Measurements from ENCODE around the gene PMAIP1.

The PMAIP1 gene

GRCh38 chr18:59871711-59872362, 28.0 kb upstream of the PMAIP1 start:
- no peak for DNase-seq (ENCODE audit: extremely low spot score)
- TF ChIP-seq CTCF (IDR thresholded peaks at IDR 0.05; ENCODE audit: control extremely low read depth, extremely low read depth, low read depth, missing control alignments), result no peak
- POLR2A ChIA-PET, result interaction anchor here (0.5 to 1.4 kb wide), 2 partner anchors 28 to 34 kb away, joined by 3 to 5 read pairs; partner anchors contain the start of gene PMAIP1
- CTCF ChIA-PET, result interaction anchor here (1.0 to 2.2 kb wide), 6 partner anchors 8 to 116 kb away, joined by 3 to 6 read pairs (median 4); no protein-coding TSS in a partner anchor

- no peak for DNase-seq (ENCODE audit: extremely low spot score)
- ChIA-PET CTCF (interaction anchor here (0.7 to 2.4 kb wide), 6 partner anchors 11 to 122 kb away, joined by 3 to 12 read pairs (median 4); no protein-coding TSS in a partner anchor), POLR2A (interaction anchor here (1.5 kb wide), 1 partner anchor 27 kb away, joined by 10 read pairs; the partner anchor contains the start of gene PMAIP1)
- TF ChIP-seq CTCF (IDR thresholded peaks at IDR 0.05; ENCODE audit: control extremely low read depth, extremely low read depth, low read depth, missing control alignments), result no peak
Measured at GRCh38 chr18:59873641-59874040, 26.2 kb upstream of the PMAIP1 start.

GRCh38 chr18:59874166-59874565, 25.6 kb upstream of the PMAIP1 start:
- ChIA-PET CTCF (interaction anchor here (0.7 to 2.4 kb wide), 5 partner anchors 11 to 122 kb away, joined by 3 to 12 read pairs (median 5); no protein-coding TSS in a partner anchor), POLR2A (interaction anchor here (1.5 kb wide), 1 partner anchor 26 kb away, joined by 10 read pairs; the partner anchor contains the start of gene PMAIP1)
- TF ChIP-seq CTCF (IDR thresholded peaks at IDR 0.05; ENCODE audit: control extremely low read depth, extremely low read depth, low read depth, missing control alignments), result no peak
- DNase-seq (ENCODE audit: extremely low spot score), result no peak

GRCh38 chr18:59876310-59876626, 23.5 kb upstream of the PMAIP1 start:
- TF ChIP-seq CTCF (IDR thresholded peaks at IDR 0.05; ENCODE audit: control extremely low read depth, extremely low read depth, low read depth, missing control alignments), result no peak

GRCh38 chr18:59877361-59877760, 22.4 kb upstream of the PMAIP1 start:
- DNase-seq (ENCODE audit: extremely low spot score), result no peak
- no peak for TF ChIP-seq CTCF (IDR thresholded peaks at IDR 0.05; ENCODE audit: control extremely low read depth, extremely low read depth, low read depth, missing control alignments)
- POLR2A ChIA-PET, result interaction anchor here (3.6 kb wide), 1 partner anchor 23 kb away, joined by 30 read pairs; the partner anchor contains the start of gene PMAIP1
- CTCF ChIA-PET, result interaction anchor here (0.8 to 1.4 kb wide), 2 partner anchors 13 to 22 kb away, joined by 3 read pairs; partner anchors contain the start of gene PMAIP1

More at GRCh38 chr18:59876310-59876626, 23.5 kb upstream of the PMAIP1 start:
- peak; percentile 58 for DNase-seq (ENCODE audit: extremely low spot score)
- ChIA-PET CTCF (interaction anchor here (2.0 kb wide), 1 partner anchor 22 kb away, joined by 5 read pairs; no protein-coding TSS in a partner anchor), POLR2A (interaction anchor here (0.7 to 1.8 kb wide), 3 partner anchors 13 to 104 kb away, joined by 3 to 13 read pairs (median 10); partner anchors contain the start of gene PMAIP1)

- TF ChIP-seq CTCF (IDR thresholded peaks at IDR 0.05; ENCODE audit: control extremely low read depth, extremely low read depth, low read depth, missing control alignments), result no peak
- DNase-seq (ENCODE audit: extremely low spot score), result no peak
- POLR2A ChIA-PET, result interaction anchor here (3.6 kb wide), 1 partner anchor 22 kb away, joined by 30 read pairs; the partner anchor contains the start of gene PMAIP1
- CTCF ChIA-PET, result interaction anchor here (1.0 kb wide), 1 partner anchor 21 kb away, joined by 4 read pairs; the partner anchor contains the start of gene PMAIP1
Measured at GRCh38 chr18:59878644-59879043, 21.2 kb upstream of the PMAIP1 start.

Data from GM10248 (cell line).